SIG-M5 treated with dmso at 0.1 percent for 504 hours (cell line): Measurements from ENCODE around the gene WDTC1.

Experiments used
- DNase-seq: peaks from one replicate; lab custom pipeline; 2025; ENCODE audit not compliant: unreplicated experiment; lab: John Stamatoyannopoulos, UW

WDTC1 gene

DNA sequence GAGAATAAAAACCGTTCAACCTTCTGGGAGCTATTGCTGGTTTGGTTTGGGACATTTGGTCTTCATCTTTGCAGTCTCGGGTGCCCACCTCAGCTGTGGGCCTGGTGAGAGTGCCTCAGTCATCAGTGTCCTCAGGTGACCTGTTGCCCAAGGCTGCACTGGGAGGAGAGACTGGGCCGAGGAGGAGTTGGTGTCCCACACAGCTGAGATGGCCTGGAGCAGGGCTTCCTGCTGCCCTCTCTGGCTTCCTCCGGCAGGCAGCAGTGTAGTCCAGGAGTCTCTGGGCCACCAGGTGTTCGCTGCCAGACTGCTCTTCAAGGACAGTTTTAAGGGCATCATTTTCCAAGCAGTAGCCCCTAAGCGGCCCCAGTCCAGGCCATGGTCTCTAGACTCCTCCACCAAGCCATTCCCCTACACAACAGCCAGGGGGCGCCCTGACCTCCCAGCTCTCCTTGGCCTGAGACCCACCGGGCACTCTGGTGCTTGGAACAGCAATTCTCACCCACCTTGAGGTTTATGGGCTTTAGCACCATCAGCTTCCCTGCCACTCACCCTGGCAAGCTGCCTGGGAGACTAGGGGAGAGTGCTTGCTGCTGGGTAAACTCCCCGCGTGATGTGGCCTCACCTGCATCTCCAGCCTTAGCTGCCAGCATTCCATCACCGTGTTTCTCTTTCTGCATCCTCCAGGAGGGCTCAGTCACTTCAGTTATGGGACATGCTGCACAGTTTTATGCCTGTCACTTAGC is 98.3 kb downstream of the WDTC1 start:
- peak; percentile 8 for DNase-seq

GRCh38 chr1:27333717-27334279 is 99.4 kb downstream of the WDTC1 start:
- no peak for DNase-seq

GRCh38 chr1:27335506-27336422 is 101.3 kb downstream of the WDTC1 start:
- no peak for DNase-seq

DNA sequence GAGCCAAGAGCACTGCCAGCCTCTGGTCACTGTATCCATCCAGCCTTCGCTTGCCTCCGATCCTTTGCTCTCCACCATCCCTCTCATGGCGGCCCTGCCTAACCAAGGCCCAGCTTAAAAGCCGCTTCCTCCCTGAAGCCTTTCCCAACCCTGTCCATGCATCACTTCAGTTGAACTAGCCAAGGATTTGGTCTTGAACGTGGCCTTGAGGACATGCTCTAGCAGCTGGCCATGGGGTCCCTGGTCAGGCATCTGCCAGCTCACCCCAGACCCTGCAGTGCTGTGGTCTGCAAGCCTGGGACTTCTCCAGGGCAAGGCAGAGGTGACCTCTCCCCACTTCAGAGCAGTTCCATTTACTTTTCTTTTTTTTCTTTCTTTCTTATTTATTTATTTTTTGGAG is 102.3 kb downstream of the WDTC1 start:
- no peak for DNase-seq

DNA sequence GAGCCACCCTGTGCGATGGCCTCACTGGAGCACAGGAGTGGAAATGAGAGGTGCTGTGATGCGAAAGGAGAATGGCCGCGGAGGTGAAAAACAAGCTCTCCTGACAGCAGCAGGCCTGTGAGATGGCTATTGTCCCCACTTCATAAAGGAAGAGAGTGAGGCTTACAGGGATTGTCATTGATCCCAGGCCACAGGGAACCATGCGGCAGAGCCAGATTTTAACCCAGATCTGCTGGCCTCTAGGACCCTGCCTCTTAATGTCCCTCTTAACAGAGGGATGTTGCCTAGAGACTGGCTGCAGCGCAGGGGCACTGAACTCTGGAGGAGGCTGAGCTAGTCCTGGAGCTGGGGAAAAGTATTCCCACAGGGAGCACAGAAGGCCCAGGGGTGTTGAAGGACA is 104.3 kb downstream of the WDTC1 start:
- no peak for DNase-seq

GRCh38 chr1:27339213-27339612 is 104.8 kb downstream of the WDTC1 start:
- no peak for DNase-seq

- DNase-seq = peak; percentile 84
Measured at GRCh38 chr1:27341525-27342252, 107.3 kb downstream of the WDTC1 start, which contains the start of gene SYTL1. SYTL1 (plus strand) TSS chr1:27342022; CDS start chr1:27345335, 3,313 bp downstream.

DNA sequence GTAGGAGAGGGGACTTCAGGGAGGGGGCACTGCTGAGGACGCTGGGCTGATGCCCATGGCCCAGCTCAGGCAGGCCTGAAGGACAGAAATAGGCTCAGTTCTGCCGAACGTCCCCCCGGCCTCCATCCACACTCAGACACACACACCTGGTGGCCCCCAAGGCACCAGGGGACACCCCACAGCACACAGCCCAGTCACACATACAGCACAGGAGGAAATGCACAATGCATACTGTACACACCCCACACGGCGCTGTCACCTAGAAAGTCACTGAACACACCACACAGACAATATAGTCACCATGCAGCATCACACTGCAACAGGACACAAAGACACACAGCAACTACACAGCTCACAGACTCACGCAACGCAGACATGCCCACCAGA is 108.0 kb downstream of the WDTC1 start:
- peak; percentile 43 for DNase-seq

DNA sequence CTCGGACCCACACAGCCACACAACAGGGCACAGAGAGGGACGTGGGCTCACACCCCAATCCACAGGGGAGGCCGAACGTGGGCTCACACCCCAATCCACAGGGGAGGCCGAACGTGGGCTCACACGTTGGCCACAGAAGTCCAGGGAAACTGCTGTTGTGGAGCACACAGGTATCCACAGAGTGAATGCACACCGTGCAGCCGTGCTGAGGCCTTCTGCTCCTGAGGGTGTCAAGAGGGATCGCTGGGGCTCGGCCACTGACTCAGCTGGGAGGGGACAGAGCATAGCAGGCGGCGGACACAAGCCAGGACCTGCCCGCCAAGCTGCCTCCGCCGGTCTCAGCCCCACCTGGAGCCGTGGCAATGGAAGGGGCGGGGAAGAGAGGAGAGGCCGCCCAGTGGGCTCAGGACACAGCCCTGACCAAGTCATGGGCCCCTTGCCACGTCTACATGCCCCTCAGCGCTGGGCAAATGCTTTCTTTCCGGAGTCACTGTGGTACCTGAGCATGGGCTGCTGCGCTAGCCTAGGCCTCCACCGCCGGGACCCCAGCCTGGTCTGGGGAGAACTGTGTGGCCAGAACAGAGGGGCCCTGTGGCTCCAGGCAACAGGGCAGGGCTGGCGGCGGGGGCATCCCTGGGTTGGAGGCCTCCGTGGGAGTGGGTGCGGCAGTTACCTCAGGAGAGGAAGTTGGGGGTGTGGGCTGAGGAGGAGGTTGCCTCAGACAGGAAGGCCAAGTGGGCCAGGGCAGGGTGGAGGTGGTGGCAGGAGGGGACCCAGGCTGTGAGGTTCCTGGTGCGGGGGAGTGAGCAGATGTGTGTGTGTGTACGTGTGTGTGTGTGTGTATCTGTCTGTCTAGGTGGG is 108.6 kb downstream of the WDTC1 start:
- DNase-seq = peak; percentile 89

DNA sequence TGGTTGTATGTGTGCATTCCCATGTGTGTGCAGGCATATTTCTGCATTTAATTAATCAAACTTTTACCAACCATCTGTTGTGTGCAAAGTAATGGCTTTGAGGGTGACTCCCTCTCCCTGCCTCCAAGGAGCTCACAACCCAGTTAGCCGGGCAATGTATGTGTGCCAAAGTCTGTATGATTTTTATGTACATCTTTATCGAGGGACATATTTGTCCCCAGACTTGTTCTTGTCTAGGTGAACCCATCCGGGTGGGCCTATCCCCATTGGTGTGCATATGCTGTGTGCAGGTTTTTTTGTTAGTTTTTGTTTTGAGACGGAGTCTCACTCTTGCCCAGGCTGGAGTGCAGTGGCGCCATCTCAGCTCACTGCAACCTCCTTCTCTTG is 109.2 kb downstream of the WDTC1 start:
- DNase-seq = no peak

DNA sequence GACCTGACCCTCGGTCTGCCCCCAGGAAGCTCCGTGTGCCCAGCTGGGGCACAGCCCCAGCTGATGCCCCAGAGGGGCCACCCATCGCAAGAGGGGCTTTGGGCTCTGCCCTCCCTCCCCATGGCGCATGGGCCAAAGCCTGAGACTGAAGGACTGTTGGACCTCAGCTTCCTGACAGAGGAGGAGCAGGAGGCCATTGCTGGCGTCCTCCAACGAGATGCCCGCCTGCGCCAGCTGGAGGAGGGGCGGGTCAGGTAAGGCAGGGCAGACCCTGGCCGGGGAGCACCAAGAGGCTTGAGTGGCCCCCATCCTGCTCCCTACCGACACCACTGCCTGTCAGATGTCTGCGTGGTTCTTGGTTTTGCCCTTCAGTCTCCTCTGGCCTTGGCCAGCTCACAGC is 110.8 kb downstream of the WDTC1 start:
- DNase-seq = no peak

GRCh38 chr1:27346357-27346756 is 111.9 kb downstream of the WDTC1 start:
- DNase-seq = no peak

DNA sequence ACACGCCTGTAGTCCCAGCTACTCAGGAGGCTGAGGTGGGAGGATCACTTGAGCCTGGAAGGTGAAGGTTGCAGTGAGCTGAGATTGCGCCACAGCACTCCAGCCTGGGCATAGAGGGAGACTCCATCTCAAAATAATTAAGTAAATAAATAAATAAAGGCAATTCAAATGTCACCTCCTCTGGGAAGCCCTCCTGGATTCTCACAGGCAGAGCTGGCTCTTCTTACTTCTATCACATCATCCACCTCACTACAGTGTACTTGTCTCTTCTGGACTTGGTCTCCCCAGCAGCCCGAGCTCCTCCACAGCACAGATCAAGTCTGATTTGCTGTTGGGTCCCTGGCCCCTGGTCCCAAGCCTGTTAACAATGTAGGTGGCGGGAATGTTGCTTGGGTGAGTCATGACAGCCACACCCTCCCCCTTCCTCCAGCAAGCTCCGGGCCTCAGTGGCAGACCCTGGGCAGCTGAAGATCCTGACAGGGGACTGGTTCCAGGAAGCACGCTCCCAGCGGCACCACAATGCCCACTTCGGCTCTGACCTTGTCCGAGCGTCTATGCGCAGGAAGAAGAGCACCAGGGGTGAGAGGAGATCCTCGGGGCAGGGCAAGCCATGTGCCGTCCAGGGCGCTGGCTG is 112.7 kb downstream of the WDTC1 start:
- DNase-seq = no peak

DNA sequence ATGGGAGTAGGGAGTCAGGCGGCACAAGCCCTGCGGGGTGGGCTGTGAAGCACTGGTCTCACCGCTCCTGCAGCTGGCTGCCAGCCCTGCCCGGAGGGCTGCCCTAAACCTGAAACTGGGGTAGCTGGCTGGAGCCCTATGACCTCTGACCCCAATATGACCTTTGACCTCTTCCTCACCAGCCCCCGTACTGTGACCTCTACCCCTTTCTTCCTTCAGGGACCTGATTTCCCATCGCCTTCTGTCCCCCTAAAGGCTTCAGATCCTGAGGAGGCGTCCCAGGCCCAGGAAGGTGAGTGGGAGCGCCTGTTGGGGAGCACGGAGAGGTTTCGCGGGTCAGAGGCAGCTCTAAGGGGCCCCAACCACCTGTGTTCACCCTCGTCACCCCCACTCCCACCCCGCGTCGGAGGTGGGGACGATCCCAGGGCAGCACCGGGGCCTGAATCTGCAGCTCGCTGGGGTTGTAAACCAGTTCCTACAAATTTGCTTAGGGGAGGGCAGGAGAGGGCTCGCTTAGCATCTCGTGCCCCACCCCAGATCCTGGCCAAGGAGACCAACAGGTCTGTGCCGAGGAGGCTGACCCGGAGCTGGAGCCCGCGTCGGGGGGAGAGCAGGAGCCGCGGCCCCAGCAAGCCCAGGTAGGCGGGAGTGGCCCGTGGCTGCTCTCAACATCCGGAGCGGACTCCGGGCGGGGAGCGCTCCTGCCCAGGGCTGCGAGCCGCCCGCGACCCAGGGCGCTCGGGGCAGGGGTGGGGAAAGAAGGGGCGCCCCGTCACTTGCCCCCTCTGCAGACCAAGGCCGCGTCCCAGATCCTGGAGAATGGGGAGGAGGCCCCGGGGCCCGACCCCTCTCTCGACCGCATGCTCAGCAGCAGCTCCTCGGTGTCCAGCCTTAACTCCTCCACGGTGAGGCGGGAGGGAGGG is 114.7 kb downstream of the WDTC1 start:
- peak; percentile 8 for DNase-seq

DNA sequence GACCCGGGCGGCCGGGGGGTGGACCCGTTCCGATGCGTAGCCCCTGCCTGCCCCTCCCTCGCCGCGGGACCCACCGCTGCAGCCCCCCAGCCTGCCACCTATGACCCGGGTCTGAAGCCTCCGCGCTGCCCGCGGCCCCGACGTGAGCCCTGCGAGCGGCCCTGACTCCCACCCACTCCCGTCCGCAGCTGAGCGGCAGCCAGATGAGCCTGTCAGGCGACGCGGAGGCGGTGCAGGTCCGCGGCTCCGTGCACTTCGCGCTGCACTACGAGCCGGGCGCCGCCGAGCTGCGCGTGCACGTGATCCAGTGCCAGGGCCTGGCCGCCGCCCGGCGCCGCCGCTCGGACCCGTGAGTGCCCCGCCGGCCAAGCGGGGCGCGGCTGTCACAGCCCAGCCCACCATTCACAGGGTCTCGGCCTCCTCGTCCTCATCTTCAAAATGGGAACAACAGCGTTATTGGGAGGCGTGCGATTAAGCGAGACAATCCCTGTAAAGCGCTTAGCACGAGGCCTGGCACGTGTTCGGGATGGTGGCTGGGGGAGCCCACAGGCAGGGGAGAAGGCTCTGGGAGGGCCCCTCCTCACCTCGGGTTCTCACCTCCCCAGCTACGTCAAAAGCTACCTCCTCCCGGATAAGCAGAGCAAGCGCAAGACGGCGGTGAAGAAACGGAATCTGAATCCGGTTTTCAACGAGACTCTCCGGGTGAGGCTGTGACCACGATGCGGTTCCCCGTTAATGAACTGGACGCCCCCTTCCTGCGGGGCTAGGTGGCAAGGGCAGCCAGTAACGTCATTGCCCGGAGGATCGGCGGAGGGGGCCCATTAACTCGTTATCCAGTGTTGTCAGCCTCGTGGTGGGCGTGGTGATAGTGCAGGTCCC is 115.6 kb downstream of the WDTC1 start:
- no peak for DNase-seq

DNA sequence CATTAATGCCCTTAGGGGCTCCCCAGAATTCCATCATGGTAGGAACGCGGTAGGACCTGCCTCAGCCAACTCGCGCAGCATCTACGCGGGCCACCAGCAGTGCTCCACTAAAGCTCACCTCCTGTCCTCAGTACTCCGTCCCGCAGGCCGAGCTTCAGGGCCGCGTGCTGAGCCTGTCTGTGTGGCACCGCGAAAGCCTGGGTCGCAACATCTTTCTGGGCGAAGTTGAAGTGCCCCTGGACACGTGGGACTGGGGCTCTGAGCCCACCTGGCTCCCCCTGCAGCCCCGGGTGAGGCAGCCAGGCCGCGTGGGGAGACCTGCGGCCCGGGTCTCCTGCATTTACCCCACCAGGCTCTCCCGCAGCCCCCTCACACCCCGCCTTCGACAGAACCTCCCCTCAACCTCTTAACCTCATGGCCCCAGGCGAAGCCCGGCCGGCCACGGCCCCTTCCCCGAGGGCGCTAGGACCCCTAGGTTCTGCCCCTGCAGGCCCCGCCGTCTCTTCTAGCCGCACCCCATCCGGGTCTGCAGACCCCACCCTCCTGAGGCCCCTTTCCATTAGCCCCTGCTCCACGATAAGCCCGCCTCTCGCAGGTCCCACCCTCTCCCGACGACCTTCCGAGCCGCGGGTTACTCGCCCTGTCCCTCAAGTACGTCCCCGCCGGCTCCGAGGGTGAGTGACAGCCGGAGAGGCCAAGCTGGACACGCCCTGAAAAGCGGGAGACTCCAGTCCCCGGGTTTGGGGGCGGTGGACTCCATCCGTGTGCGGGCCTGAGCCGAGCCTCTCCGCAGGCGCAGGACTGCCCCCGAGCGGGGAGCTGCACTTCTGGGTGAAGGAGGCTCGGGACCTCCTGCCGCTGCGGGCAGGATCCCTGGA is 116.5 kb downstream of the WDTC1 start:
- DNase-seq = no peak
